AG04449 (cell line): Measurements from ENCODE around the gene ADM2.

Experiments used
- CTCF ChIA-PET: fragments of 350-600 bp; formaldehyde crosslinking; extraction: SDS; loops from one replicate; lab custom pipeline; 2021; ENCODE audit warnings: antibody characterized with exemption; lab: Yijun Ruan, JAX
- POLR2A ChIA-PET: fragments of 400-600, 350-600 bp; formaldehyde crosslinking; extraction: SDS; loops from one replicate; lab custom pipeline; 2020; ENCODE audit warnings: antibody characterized with exemption, inconsistent platforms; lab: Yijun Ruan, JAX
- DNase-seq: peaks from one replicate; pipeline ENCODE4 v3.0.0-alpha.2; 2010; ENCODE audit warnings: low read depth, low spot score
- H3K4me3 ChIP-seq: 2 replicates; pipeline ENCODE4 v1.5.1; 2011; ENCODE audit warnings: low read depth, mild to moderate bottlenecking, control low read depth, low read length
- TF ChIP-seq, protein P1 (sequence below): IDR thresholded peaks from one replicate; pipeline ENCODE4 v1.5.1; 2011; ENCODE audit warnings: mild to moderate bottlenecking, moderate library complexity, low read length, control low read depth, inconsistent platforms; ENCODE audit not compliant: insufficient read depth; ENCODE audit errors: missing control alignments

ADM2 gene

DNA sequence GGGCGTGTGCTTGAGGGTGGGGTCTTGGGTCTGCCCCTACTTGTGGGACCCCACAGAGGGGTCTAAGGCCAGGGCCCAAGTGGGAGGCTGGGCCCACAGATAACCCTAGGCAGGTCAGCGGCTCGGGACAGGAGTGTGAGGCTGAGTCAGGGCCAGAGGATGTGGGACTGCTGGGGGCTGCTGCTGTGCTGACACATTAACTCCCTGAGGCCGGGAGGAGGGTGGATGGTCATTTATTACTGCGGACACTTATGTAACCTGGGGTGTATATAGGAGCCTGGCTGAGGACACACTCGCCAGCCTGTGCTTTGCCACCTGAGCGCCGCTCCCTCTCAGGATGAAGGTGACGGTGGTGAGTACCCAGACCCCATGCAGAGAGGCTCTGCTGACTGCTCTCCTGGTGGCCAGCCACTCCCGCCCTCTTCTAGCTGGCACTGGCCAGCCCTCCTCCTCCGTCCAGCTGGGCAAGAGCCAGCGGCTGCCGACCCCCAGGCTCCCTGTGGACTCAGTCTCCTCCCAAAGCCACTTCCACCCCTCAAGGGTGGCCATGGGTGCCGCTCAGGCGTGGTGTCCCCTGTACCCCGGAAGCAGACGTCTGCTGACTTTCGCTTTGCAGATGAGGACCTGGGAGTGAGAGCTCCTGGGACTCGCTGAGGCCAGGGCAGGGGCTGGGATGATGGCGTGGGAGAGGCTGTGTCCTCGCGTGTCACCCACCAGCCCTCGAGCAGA, 5.4 kb downstream of the ADM2 start, which contains the start of gene MIOX:
TSS of gene MIOX (plus strand) at position 299 of the 729 bp plus-strand sequence. CDS start at position 338, 39 bp downstream.
- H3K4me3 ChIP-seq = no peak within 1 kb of the TSS
- POLR2A ChIA-PET = interaction anchor here (0.5 to 1.2 kb wide), 4 partner anchors 21 to 215 kb away, joined by 3 to 4 read pairs (median 3); partner anchors contain the start of genes LMF2 and SCO2
- no peak for DNase-seq
- CTCF ChIA-PET = interaction anchor here (3.8 kb wide), 1 partner anchor 11 kb away, joined by 24 read pairs; no protein-coding TSS in a partner anchor
- TF ChIP-seq, protein P1, sequence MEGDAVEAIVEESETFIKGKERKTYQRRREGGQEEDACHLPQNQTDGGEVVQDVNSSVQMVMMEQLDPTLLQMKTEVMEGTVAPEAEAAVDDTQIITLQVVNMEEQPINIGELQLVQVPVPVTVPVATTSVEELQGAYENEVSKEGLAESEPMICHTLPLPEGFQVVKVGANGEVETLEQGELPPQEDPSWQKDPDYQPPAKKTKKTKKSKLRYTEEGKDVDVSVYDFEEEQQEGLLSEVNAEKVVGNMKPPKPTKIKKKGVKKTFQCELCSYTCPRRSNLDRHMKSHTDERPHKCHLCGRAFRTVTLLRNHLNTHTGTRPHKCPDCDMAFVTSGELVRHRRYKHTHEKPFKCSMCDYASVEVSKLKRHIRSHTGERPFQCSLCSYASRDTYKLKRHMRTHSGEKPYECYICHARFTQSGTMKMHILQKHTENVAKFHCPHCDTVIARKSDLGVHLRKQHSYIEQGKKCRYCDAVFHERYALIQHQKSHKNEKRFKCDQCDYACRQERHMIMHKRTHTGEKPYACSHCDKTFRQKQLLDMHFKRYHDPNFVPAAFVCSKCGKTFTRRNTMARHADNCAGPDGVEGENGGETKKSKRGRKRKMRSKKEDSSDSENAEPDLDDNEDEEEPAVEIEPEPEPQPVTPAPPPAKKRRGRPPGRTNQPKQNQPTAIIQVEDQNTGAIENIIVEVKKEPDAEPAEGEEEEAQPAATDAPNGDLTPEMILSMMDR = no peak

GRCh38 chr22:50487290-50488005, 6.1 kb downstream of the ADM2 start:
- POLR2A ChIA-PET = interaction anchor here (0.5 to 1.2 kb wide), 4 partner anchors 20 to 216 kb away, joined by 3 to 4 read pairs (median 3); partner anchors contain the start of genes LMF2 and SCO2
- DNase-seq = no peak
- no peak overlapping the region for H3K4me3 ChIP-seq
- TF ChIP-seq, protein P1 = no peak
- CTCF ChIA-PET = interaction anchor here (3.8 kb wide), 1 partner anchor 10 kb away, joined by 24 read pairs; no protein-coding TSS in a partner anchor

DNA sequence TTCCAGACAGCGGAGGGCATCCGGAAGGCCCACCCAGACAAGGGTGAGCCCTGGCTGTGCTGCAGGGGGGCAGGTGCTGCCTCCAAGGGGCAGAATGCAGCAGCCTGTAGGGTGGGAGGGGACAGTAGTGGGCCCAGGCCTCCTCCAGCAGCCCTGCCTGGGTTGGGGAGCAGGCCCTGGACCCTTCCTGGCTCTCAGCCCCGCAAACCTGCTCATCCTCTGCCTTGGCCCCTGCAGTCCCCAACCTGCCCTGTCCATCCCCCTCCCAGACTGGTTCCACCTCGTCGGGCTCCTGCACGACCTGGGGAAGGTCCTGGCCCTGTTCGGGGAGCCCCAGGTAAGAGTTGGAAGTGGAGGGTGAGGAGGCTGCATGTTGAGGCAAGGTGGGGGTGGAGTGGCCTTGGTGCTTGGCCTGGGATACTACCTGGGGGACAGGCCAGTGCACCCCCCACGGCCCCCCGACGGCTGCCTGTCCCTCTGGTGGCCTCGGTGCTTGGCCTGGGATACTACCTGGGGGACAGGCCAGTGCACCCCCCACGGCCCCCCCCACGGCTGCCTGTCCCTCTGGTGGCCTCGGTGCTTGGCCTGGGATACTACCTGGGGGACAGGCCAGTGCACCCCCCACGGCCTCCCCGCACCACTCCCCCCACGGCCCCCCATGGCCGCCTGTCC, 6.8 kb downstream of the ADM2 start:
- ChIA-PET CTCF (no interaction called here), POLR2A (no interaction called here)
- no peak overlapping the region for H3K4me3 ChIP-seq
- TF ChIP-seq, protein P1 = no peak
- no peak for DNase-seq

GRCh38 chr22:50488886-50489285, 7.5 kb downstream of the ADM2 start:
- POLR2A ChIA-PET = no interaction called here
- TF ChIP-seq, protein P1 = no peak
- no peak for DNase-seq
- no peak overlapping the region for H3K4me3 ChIP-seq
- CTCF ChIA-PET = interaction anchor here (1.6 kb wide), 1 partner anchor 10 kb away, joined by 10 read pairs; no protein-coding TSS in a partner anchor

DNA sequence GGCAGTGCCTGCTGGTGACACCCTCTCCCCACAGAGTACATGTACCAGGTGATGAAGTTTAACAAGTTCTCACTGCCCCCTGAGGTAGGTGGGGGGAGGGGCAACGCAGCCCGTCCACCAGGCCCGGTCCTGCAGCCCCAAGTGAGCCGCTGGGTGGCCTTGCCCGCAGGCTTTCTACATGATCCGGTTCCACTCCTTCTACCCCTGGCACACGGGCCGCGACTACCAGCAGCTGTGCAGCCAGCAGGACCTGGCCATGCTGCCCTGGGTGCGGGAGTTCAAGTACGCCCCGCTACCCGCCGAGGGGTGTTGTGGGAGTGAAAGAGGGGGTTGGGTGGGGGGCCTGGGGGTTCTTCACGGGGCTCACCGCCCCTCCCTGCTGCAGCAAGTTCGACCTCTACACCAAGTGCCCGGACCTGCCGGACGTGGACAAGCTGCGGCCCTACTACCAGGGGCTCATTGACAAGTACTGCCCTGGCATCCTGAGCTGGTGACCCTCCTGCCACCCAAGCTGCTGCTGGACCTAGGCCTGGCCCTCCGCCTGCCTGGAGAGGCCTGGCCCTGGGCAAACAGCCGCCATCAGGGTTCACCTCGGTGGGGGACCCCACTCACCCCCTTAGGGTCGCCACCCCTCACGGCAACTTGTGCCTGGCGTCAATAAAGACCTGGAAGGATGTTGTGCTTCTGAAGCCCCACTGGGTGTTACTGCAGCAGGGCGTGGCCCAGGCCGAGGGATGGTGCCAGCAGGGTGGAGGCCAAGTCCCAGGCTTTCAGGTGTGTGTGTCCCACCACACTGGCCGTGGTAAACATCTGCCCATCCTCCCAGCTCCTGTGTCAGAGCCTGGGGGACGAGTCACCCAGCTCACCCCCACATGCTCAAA, 8.3 kb downstream of the ADM2 start:
- CTCF ChIA-PET = interaction anchor here (1.6 kb wide), 1 partner anchor 9 kb away, joined by 10 read pairs; no protein-coding TSS in a partner anchor

More for the DNA sequence above, 8.3 kb downstream of the ADM2 start:
- TF ChIP-seq, protein P1 = no peak
- no peak for DNase-seq
- H3K4me3 ChIP-seq = no peak overlapping the region
- POLR2A ChIA-PET = no interaction called here
